Measurements from ENCODE around the gene MCF2L2.

Gene MCF2L2

GRCh38 chr3:183309276-183309675 is 119.1 kb downstream of the MCF2L2 start:
- TF ChIP-seq CTCF (conservative IDR thresholded peaks at IDR 0.05; ENCODE audit: low read depth, low read length), result no peak
- no peak overlapping the region for H3K4me2 ChIP-seq
- H3K4me3 ChIP-seq (IDR thresholded peaks at IDR 0.05; ENCODE audit: insufficient read depth, low read depth, low read length), result no peak overlapping the region
- H3K36me3 ChIP-seq (ENCODE audit: insufficient read depth), result no peaks in the 10 kb centered on the region
- no peak overlapping the region for H3K9ac ChIP-seq
- peaks cover 55% of the 10 kb centered on the region for H3K4me1 ChIP-seq (ENCODE audit: low read depth, poor library complexity, severe bottlenecking)
- no peak overlapping the region for H3K27ac ChIP-seq
- no peaks in the 10 kb centered on the region for H3K79me2 ChIP-seq (ENCODE audit: insufficient read depth, low read depth)
- H2AFZ ChIP-seq (ENCODE audit: low read depth), result no peak overlapping the region
- H4K20me1 ChIP-seq (ENCODE audit: insufficient read depth), result no peaks in the 10 kb centered on the region
- H3K27me3 ChIP-seq (ENCODE audit: insufficient read depth, low read depth), result no peaks in the 10 kb centered on the region

- H3K9ac ChIP-seq, result no peak overlapping the region
- no peaks in the 10 kb centered on the region for H3K27me3 ChIP-seq (ENCODE audit: insufficient read depth, low read depth)
- no peaks in the 10 kb centered on the region for H4K20me1 ChIP-seq (ENCODE audit: insufficient read depth)
- peaks cover 55% of the 10 kb centered on the region for H3K4me1 ChIP-seq (ENCODE audit: low read depth, poor library complexity, severe bottlenecking)
- no peak for TF ChIP-seq CTCF (conservative IDR thresholded peaks at IDR 0.05; ENCODE audit: low read depth, low read length)
- H3K27ac ChIP-seq, result no peak overlapping the region
- H3K4me2 ChIP-seq, result no peak overlapping the region
- no peaks in the 10 kb centered on the region for H3K36me3 ChIP-seq (ENCODE audit: insufficient read depth)
- no peak overlapping the region for H3K4me3 ChIP-seq (IDR thresholded peaks at IDR 0.05; ENCODE audit: insufficient read depth, low read depth, low read length)
- no peaks in the 10 kb centered on the region for H3K79me2 ChIP-seq (ENCODE audit: insufficient read depth, low read depth)
- H2AFZ ChIP-seq (ENCODE audit: low read depth), result no peak overlapping the region
Observed at GRCh38 chr3:183308751-183309150, 119.7 kb downstream of the MCF2L2 start.

GRCh38 chr3:183307749-183308148 is 120.7 kb downstream of the MCF2L2 start:
- Histone ChIP-seq H3K4me3 (IDR thresholded peaks at IDR 0.05; ENCODE audit: insufficient read depth, low read depth, low read length) (no peak overlapping the region), H3K79me2 (ENCODE audit: insufficient read depth, low read depth) (no peaks in the 10 kb centered on the region), H4K20me1 (ENCODE audit: insufficient read depth) (no peaks in the 10 kb centered on the region), H3K36me3 (ENCODE audit: insufficient read depth) (no peaks in the 10 kb centered on the region), H3K27ac (peak overlapping the region; percentile 90; the same call in 1 of the 2 replicates), H3K9ac (peak overlapping the region; percentile 77; the same call in 1 of the 2 replicates), H3K4me1 (ENCODE audit: low read depth, poor library complexity, severe bottlenecking) (peaks cover 55% of the 10 kb centered on the region), H2AFZ (ENCODE audit: low read depth) (peak overlapping the region; percentile 87; the same call in 1 of the 2 replicates), H3K27me3 (ENCODE audit: insufficient read depth, low read depth) (no peaks in the 10 kb centered on the region), H3K4me2 (peak overlapping the region; percentile 82)
- no peak for TF ChIP-seq CTCF (conservative IDR thresholded peaks at IDR 0.05; ENCODE audit: low read depth, low read length)

GRCh38 chr3:183306798-183307671 is 121.4 kb downstream of the MCF2L2 start:
- no peak for TF ChIP-seq CTCF (conservative IDR thresholded peaks at IDR 0.05; ENCODE audit: low read depth, low read length)
- peak overlapping the region; percentile 84 for H3K4me3 ChIP-seq (IDR thresholded peaks at IDR 0.05; ENCODE audit: insufficient read depth, low read depth, low read length)
- peaks cover 55% of the 10 kb centered on the region for H3K4me1 ChIP-seq (ENCODE audit: low read depth, poor library complexity, severe bottlenecking)
- H3K9ac ChIP-seq, result peak overlapping the region; percentile 77
- no peaks in the 10 kb centered on the region for H3K79me2 ChIP-seq (ENCODE audit: insufficient read depth, low read depth)
- H3K27me3 ChIP-seq (ENCODE audit: insufficient read depth, low read depth), result no peaks in the 10 kb centered on the region
- peak overlapping the region; percentile 90 for H3K27ac ChIP-seq
- H2AFZ ChIP-seq (ENCODE audit: low read depth), result peak overlapping the region; percentile 87
- no peaks in the 10 kb centered on the region for H3K36me3 ChIP-seq (ENCODE audit: insufficient read depth)
- H3K4me2 ChIP-seq, result peak overlapping the region; percentile 82
- H4K20me1 ChIP-seq (ENCODE audit: insufficient read depth), result no peaks in the 10 kb centered on the region
